GM12878 (cell line): ENCODE measurements around the gene DENND1C. TPM values are rescaled to one million over a fixed set of nuclear protein-coding genes. Genes with fewer than 3 reads are reported as not detected.

Experiments
- ATAC-seq: fragments of 200-7000 bp; cut with Tn5 transposase; 3 replicates; pipeline ENCODE4 v1.9.1; 2020; ENCODE audit warnings: mild to moderate bottlenecking, moderate library complexity
- BruUV-seq: library from RNA; stranded (reverse); fragments of 400-500 nt; replicated peaks from 2 replicates; lab custom pipeline; 2021; lab: Mats Ljungman, UMichigan
- CTCF ChIA-PET: fragments of 300-600 bp; sonication (Branson Sonifier 250); formaldehyde crosslinking; extraction: SDS; loops from one replicate; lab custom pipeline; 2021; ENCODE audit warnings: inconsistent platforms; lab: Yijun Ruan, JAX
- POLR2A ChIA-PET: fragments of 350-600 bp; formaldehyde crosslinking; extraction: SDS; loops from one replicate; lab custom pipeline; 2021; ENCODE audit warnings: inconsistent platforms; lab: Charles Lee
- RAD21 ChIA-PET: fragments of 300-600 bp; sonication (Branson Sonifier 250); formaldehyde crosslinking; loops from one replicate; lab custom pipeline; 2023; ENCODE audit warnings: antibody characterized with exemption; ENCODE audit not compliant: unreplicated experiment; lab: Charles Lee
- SMC1A ChIA-PET: fragments of 300-600 bp; sonication (Branson Sonifier 250); formaldehyde crosslinking; loops from one replicate; lab custom pipeline; 2023; ENCODE audit not compliant: unreplicated experiment, uncharacterized antibody; lab: Charles Lee
- DNase-seq: peaks from one replicate; pipeline ENCODE4 v3.0.0-alpha.2; 2011; ENCODE audit warnings: low read depth, low spot score
- FAIRE-seq: peaks from 3 replicates; lab custom pipeline; 2011; peaks lifted over from hg19 to GRCh38; lab: Jason Lieb, UNC
- H2AFZ ChIP-seq: 2 replicates; pipeline ENCODE4 v1.6.0; 2011; ENCODE audit warnings: low read depth, low read length, control low read depth; ENCODE audit not compliant: control insufficient read depth
- H3K27ac ChIP-seq: 2 replicates; pipeline ENCODE4 v1.5.1; 2011; ENCODE audit warnings: control low read depth; ENCODE audit not compliant: control insufficient read depth, insufficient read depth
- H3K27me3 ChIP-seq, 2 experiments: replicated peaks in 1 of 2; 2 replicates each; pipeline versions ENCODE4 v1.6.0 to v1.6.1; 2011; ENCODE audit warnings: low read length in 1 of 2; ENCODE audit not compliant: control insufficient read depth in 2 of 2, insufficient read depth in 2 of 2
- H3K36me3 ChIP-seq, 2 experiments: 2 replicates each; pipeline ENCODE4 v1.5.1; 2011; ENCODE audit warnings: low read length in 1 of 2; ENCODE audit not compliant: control insufficient read depth in 2 of 2, insufficient read depth in 2 of 2
- H3K4me1 ChIP-seq: 2 replicates; pipeline ENCODE4 v1.6.1; 2011; ENCODE audit warnings: mild to moderate bottlenecking, low read length, moderate library complexity, mixed read lengths; ENCODE audit not compliant: control insufficient read depth, insufficient read depth
- H3K4me2 ChIP-seq: 2 replicates; pipeline ENCODE4 v1.6.0; 2011; ENCODE audit warnings: control low read depth; ENCODE audit not compliant: control insufficient read depth, insufficient read depth
- H3K4me3 ChIP-seq: fragments of 200-600 bp; sonication (generic); 2 replicates; pipeline ENCODE4 v1.5.1; 2016
- H3K79me2 ChIP-seq: 2 replicates; pipeline ENCODE4 v1.6.0; 2011; ENCODE audit warnings: low read length; ENCODE audit not compliant: control insufficient read depth, insufficient read depth
- H3K9ac ChIP-seq: 2 replicates; pipeline ENCODE4 v1.8.0; 2011; ENCODE audit warnings: low read length, control low read depth, mixed read lengths; ENCODE audit not compliant: control insufficient read depth, insufficient read depth
- H3K9me3 ChIP-seq: replicated peaks from 3 replicates; pipeline ENCODE4 v1.5.1; 2011; ENCODE audit warnings: mild to moderate bottlenecking, low read length; ENCODE audit not compliant: control insufficient read depth, insufficient read depth
- H4K20me1 ChIP-seq: 2 replicates; pipeline ENCODE4 v1.6.0; 2011; ENCODE audit not compliant: control insufficient read depth, insufficient read depth
- ATF7 ChIP-seq: fragments of 450-650 bp; IDR thresholded peaks from 2 replicates; pipeline ENCODE4 v1.6.1; 2016; ENCODE audit warnings: low read depth, mild to moderate bottlenecking
- CHD2 ChIP-seq: IDR thresholded peaks from 2 replicates; pipeline ENCODE4 v1.6.1; 2011; ENCODE audit warnings: low read depth, low read length, improper control_type of control experiment, borderline replicate concordance
- EGR1 ChIP-seq, 2 experiments: IDR thresholded peaks; 1 replicate in 1 of 2; 2 replicates in 1 of 2; pipeline ENCODE4 v1.6.1; 2011 to 2012; ENCODE audit warnings: low read depth in 2 of 2, low read length in 2 of 2, borderline replicate concordance in 1 of 2, mild to moderate bottlenecking in 1 of 2, moderate library complexity in 1 of 2
- IKZF2 ChIP-seq, 2 experiments: fragments of 450-650 bp; IDR thresholded peaks; 2 replicates each; pipeline ENCODE4 v1.6.1; 2017; ENCODE audit warnings: mild to moderate bottlenecking in 2 of 2, moderate library complexity in 2 of 2
- MYB ChIP-seq: fragments of 150-350 bp; IDR thresholded peaks from 2 replicates; pipeline ENCODE4 v1.6.1; 2014; ENCODE audit warnings: mild to moderate bottlenecking, low read depth, low read length, borderline replicate concordance
- NBN ChIP-seq: fragments of 450-650 bp; IDR thresholded peaks from 2 replicates; pipeline ENCODE4 v1.6.1; 2016
- NFYA ChIP-seq: IDR thresholded peaks from 2 replicates; pipeline ENCODE4 v1.6.1; 2011; ENCODE audit warnings: low read depth, mild to moderate bottlenecking, low read length, improper control_type of control experiment, borderline replicate concordance
- NFYB ChIP-seq: IDR thresholded peaks from 2 replicates; pipeline ENCODE4 v1.6.1; 2011; ENCODE audit warnings: low read depth, mild to moderate bottlenecking, low read length, improper control_type of control experiment, moderate library complexity; ENCODE audit not compliant: insufficient read depth
- NR2C1 ChIP-seq: fragments of 450-650 bp; IDR thresholded peaks from 2 replicates; pipeline ENCODE4 v1.6.1; 2017; ENCODE audit warnings: antibody characterized with exemption, mild to moderate bottlenecking, moderate library complexity
- NR2C2 ChIP-seq: IDR thresholded peaks from 2 replicates; pipeline ENCODE4 v1.6.1; 2011; ENCODE audit warnings: borderline replicate concordance, low read depth; ENCODE audit not compliant: control insufficient read depth, insufficient read length
- POLR2AphosphoS5 ChIP-seq: IDR thresholded peaks from 2 replicates; pipeline ENCODE4 v1.6.1; 2011; ENCODE audit warnings: mild to moderate bottlenecking, low read length, inconsistent platforms
- ZNF24 ChIP-seq: fragments of 450-650 bp; IDR thresholded peaks from 2 replicates; pipeline ENCODE4 v1.6.1; 2017; ENCODE audit warnings: antibody characterized with exemption, mild to moderate bottlenecking
- ZSCAN29 ChIP-seq: fragments of 450-650 bp; IDR thresholded peaks from 2 replicates; pipeline ENCODE4 v1.6.1; 2017; ENCODE audit warnings: mild to moderate bottlenecking, moderate library complexity
- ZZZ3 ChIP-seq: IDR thresholded peaks from 2 replicates; pipeline ENCODE4 v1.6.1; 2011; ENCODE audit warnings: low read depth; ENCODE audit not compliant: control insufficient read depth, insufficient read length
- WGBS: methylation state at CpG from one replicate; pipeline ENCODE4 v1.1.6; 2016; ENCODE audit warnings: low lambda C conversion rate; ENCODE audit not compliant: insufficient replicate concordance, insufficient coverage; ENCODE audit errors: missing lambda C conversion rate; 5-methylcytosine and 5-hydroxymethylcytosine counted together
- in situ Hi-C: fragments of 300-500 bp; cut with MboI; formaldehyde crosslinking; loops from 9 replicates; pipeline ENCODE4 v1.14.3; 2018; ENCODE audit warnings: mixed read lengths
- intact Hi-C: fragments of 100-400 bp; cut with micrococcal nuclease; formaldehyde crosslinking; loops from one replicate; pipeline ENCODE4 v1.14.2; 2022; ENCODE audit not compliant: unreplicated experiment
- polyA plus RNA-seq, 11 experiments: library from polyadenylated mRNA; depleted of rRNA in 4 of 11; unstranded in 6 of 11; stranded (reverse) in 5 of 11; fragments of >200 nt; fragmentation: Nextera tagmentation in 4 of 11; fragmentation: Illumina TruSeq in 1 of 11; extraction: Ambion mirVana in 4 of 11; extraction: Trizol in 1 of 11; gene quantifications; 1 replicate in 1 of 11; 2 replicates in 10 of 11; pipeline versions ENCODE4 v1.2.1 to v1.2.3, GENCODE V29; 2011 to 2016; ENCODE audit warnings: inconsistent platforms in 2 of 11, missing spikeins in 2 of 11, low read depth in 1 of 11
- total RNA-seq, 4 experiments: library from RNA; depleted of rRNA in 3 of 4; stranded (reverse); fragments of >200 nt in 3 of 4; fragmentation: Illumina TruSeq in 1 of 4; extraction: Trizol in 1 of 4; gene quantifications; 2 replicates each; pipeline versions ENCODE4 v1.2.1 to v1.2.3, GENCODE V29; 2013 to 2021
- TF ChIP-seq, protein P1 (sequence below): fragments of 450-650 bp; IDR thresholded peaks from 2 replicates; pipeline ENCODE4 v1.6.1; 2018; ENCODE audit warnings: mild to moderate bottlenecking, low read depth, moderate library complexity; ENCODE audit not compliant: partially characterized antibody

DENND1C gene
- total and polyA plus RNA-seq, 10 of the 15 experiments (the other 5 are each of a cell fraction or from before 2014, with no cell fraction given), result 2.4 to 54.3 (median 32.7) TPM

DNA sequence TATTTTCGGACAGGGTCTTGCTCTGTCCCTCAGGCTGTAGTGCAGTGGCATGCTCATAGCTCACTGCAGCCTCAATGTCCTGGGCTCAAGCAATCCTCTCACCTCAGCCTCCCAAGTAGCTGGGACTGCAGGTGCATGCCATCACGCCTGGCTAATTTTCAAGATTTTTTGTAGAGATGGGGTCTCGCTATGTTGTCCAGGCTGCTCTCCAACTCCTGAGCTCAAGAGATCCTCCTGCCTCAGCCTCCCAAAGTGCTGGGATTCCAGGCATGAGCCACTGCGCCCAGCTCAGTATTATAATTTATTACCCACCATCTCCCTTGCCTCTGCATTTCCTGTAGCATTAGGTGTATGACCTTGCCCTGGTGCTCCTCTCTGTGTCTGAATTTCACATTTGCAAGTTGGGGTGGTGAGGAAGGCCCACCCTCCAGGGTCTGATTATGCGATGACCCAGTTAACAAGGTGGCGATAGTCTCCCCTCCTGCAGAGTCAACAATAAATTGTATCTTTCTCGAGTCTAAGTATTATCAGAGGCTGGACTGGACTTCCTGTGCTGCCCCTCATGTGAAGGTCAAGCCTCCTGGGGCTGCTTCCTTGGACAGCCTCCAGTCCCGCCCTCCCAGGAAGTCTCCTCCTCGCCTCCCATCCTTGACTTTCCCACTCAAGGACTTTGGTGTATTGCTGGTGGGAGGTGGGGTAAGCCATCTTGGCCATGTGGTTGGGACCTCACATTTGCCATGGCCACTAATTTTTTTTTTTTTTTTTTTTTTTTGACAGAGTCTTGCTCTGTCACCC, 22.0 kb upstream of the DENND1C start:
- Histone ChIP-seq H3K27me3 (peaks cover 0 to 2% of the 10 kb centered on the region in 2 experiments; a peak in 3 of 4 replicates), H3K79me2 (no peaks in the 10 kb centered on the region), H2AFZ (no peak overlapping the region), H3K27ac (no peak overlapping the region), H3K4me1 (peaks cover 5% of the 10 kb centered on the region), H4K20me1 (no peaks in the 10 kb centered on the region), H3K4me3 (no peak overlapping the region), H3K9ac (no peak overlapping the region), H3K9me3 (no peaks in the 10 kb centered on the region), H3K36me3 (no peaks in the 10 kb centered on the region), H3K4me2 (no peak overlapping the region)
- FAIRE-seq (no peak), ATAC-seq (no peak), DNase-seq (no peak)
- ChIA-PET SMC1A (interaction anchor here (0.7 to 1.4 kb wide), 4 partner anchors 12 to 438 kb away, joined by 3 read pairs; partner anchors contain the start of gene DENND1C), RAD21 (interaction anchor here (1.0 to 3.5 kb wide), 5 partner anchors 12 to 377 kb away, joined by 3 to 18 read pairs (median 4); partner anchors contain the start of genes DENND1C and KHSRP), CTCF (interaction anchor here (0.6 to 1.7 kb wide), 14 partner anchors 13 to 456 kb away, joined by 3 to 7 read pairs (median 3); partner anchors contain the start of genes DENND1C, GTF2F1 and KHSRP), POLR2A (interaction anchor here (0.7 to 1.1 kb wide), 2 partner anchors 14 to 131 kb away, joined by 4 to 6 read pairs; partner anchors contain the start of gene ALKBH7)
- intact Hi-C loops (loop anchor here (1.0 to 10.0 kb wide), 4 partner anchors 21 to 339 kb away; partner anchors contain the start of genes GTF2F1 and SLC25A23), in situ Hi-C loops (no loop called here)
- TF ChIP-seq, protein P1, sequence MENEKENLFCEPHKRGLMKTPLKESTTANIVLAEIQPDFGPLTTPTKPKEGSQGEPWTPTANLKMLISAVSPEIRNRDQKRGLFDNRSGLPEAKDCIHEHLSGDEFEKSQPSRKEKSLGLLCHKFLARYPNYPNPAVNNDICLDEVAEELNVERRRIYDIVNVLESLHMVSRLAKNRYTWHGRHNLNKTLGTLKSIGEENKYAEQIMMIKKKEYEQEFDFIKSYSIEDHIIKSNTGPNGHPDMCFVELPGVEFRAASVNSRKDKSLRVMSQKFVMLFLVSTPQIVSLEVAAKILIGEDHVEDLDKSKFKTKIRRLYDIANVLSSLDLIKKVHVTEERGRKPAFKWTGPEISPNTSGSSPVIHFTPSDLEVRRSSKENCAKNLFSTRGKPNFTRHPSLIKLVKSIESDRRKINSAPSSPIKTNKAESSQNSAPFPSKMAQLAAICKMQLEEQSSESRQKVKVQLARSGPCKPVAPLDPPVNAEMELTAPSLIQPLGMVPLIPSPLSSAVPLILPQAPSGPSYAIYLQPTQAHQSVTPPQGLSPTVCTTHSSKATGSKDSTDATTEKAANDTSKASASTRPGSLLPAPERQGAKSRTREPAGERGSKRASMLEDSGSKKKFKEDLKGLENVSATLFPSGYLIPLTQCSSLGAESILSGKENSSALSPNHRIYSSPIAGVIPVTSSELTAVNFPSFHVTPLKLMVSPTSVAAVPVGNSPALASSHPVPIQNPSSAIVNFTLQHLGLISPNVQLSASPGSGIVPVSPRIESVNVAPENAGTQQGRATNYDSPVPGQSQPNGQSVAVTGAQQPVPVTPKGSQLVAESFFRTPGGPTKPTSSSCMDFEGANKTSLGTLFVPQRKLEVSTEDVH, result no peak
- no peak for TF ChIP-seq NFYA
- no peak for TF ChIP-seq NR2C2
- TF ChIP-seq ZZZ3, result no peak
- no peak for TF ChIP-seq NR2C1
- no peak for TF ChIP-seq EGR1 (IDR thresholded peaks at IDR 0.05; ENCODE audit: borderline replicate concordance in 1 of 2, low read depth in 2 of 2, low read length in 2 of 2)
- no peak for TF ChIP-seq ZNF24
- TF ChIP-seq ATF7, result no peak
- no peak for TF ChIP-seq MYB
- no peak for TF ChIP-seq IKZF2 (IDR thresholded peaks at IDR 0.05)
- no peak for TF ChIP-seq NFYB
- TF ChIP-seq ZSCAN29, result no peak
- no peak for TF ChIP-seq POLR2AphosphoS5
- no peak for TF ChIP-seq NBN
- TF ChIP-seq CHD2, result no peak
- WGBS, result 66% methylated on average over 9 of the region's 9 CpGs
- BruUV-seq, result no TSS peak
